ENCODE measurements around the gene ZNF451.

Gene ZNF451

GRCh38 chr6:57198926-57199636 is 109.1 kb downstream of the ZNF451 start:
- Histone ChIP-seq H3K4me1 (ENCODE audit: control insufficient read depth, insufficient read depth, low read length) (peaks cover 8% of the 10 kb centered on the region), H3K9ac (ENCODE audit: low read length) (no peak overlapping the region), H3K27me3 (ENCODE audit: control insufficient read depth, insufficient read depth, low read length) (no peaks in the 10 kb centered on the region), H3K4me3 (ENCODE audit: low read length) (no peak overlapping the region), H3K36me3 (ENCODE audit: control insufficient read depth, insufficient read depth, low read length) (no peaks in the 10 kb centered on the region), H3K27ac (ENCODE audit: low read depth, low read length) (peak overlapping the region; percentile 42)

- Histone ChIP-seq H3K9ac (ENCODE audit: low read length) (no peak overlapping the region), H3K27ac (ENCODE audit: low read depth, low read length) (no peak overlapping the region), H3K4me1 (ENCODE audit: control insufficient read depth, insufficient read depth, low read length) (peaks cover 15% of the 10 kb centered on the region), H3K4me3 (ENCODE audit: low read length) (no peak overlapping the region), H3K36me3 (ENCODE audit: control insufficient read depth, insufficient read depth, low read length) (peaks cover 3% of the 10 kb centered on the region), H3K27me3 (ENCODE audit: control insufficient read depth, insufficient read depth, low read length) (no peaks in the 10 kb centered on the region)
These were observed 111.7 kb downstream of the ZNF451 start for GRCh38 chr6:57201718-57202117.

GRCh38 chr6:57205550-57206328 is 115.8 kb downstream of the ZNF451 start:
- Histone ChIP-seq H3K27me3 (ENCODE audit: control insufficient read depth, insufficient read depth, low read length) (no peaks in the 10 kb centered on the region), H3K4me3 (ENCODE audit: low read length) (no peak overlapping the region), H3K27ac (ENCODE audit: low read depth, low read length) (peak overlapping the region; percentile 40), H3K4me1 (ENCODE audit: control insufficient read depth, insufficient read depth, low read length) (peaks cover 16% of the 10 kb centered on the region), H3K9ac (ENCODE audit: low read length) (no peak overlapping the region), H3K36me3 (ENCODE audit: control insufficient read depth, insufficient read depth, low read length) (peaks cover 3% of the 10 kb centered on the region)

GRCh38 chr6:57207141-57207540 is 117.2 kb downstream of the ZNF451 start:
- H3K4me3 ChIP-seq (ENCODE audit: low read length) = no peak overlapping the region
- peaks cover 22% of the 10 kb centered on the region for H3K4me1 ChIP-seq (ENCODE audit: control insufficient read depth, insufficient read depth, low read length)
- H3K27ac ChIP-seq (ENCODE audit: low read depth, low read length) = peak overlapping the region; percentile 12
- peaks cover 3% of the 10 kb centered on the region for H3K36me3 ChIP-seq (ENCODE audit: control insufficient read depth, insufficient read depth, low read length)
- no peaks in the 10 kb centered on the region for H3K27me3 ChIP-seq (ENCODE audit: control insufficient read depth, insufficient read depth, low read length)
- H3K9ac ChIP-seq (ENCODE audit: low read length) = no peak overlapping the region

- Histone ChIP-seq H3K27ac (ENCODE audit: low read depth, low read length) (no peak overlapping the region), H3K4me3 (ENCODE audit: low read length) (no peak overlapping the region), H3K36me3 (ENCODE audit: control insufficient read depth, insufficient read depth, low read length) (peaks cover 3% of the 10 kb centered on the region), H3K9ac (ENCODE audit: low read length) (no peak overlapping the region), H3K27me3 (ENCODE audit: control insufficient read depth, insufficient read depth, low read length) (no peaks in the 10 kb centered on the region), H3K4me1 (ENCODE audit: control insufficient read depth, insufficient read depth, low read length) (peaks cover 22% of the 10 kb centered on the region)
These were observed 117.9 kb downstream of the ZNF451 start for GRCh38 chr6:57207872-57208271.

GRCh38 chr6:57209030-57209429 is 119.0 kb downstream of the ZNF451 start:
- Histone ChIP-seq H3K4me1 (ENCODE audit: control insufficient read depth, insufficient read depth, low read length) (peaks cover 22% of the 10 kb centered on the region), H3K36me3 (ENCODE audit: control insufficient read depth, insufficient read depth, low read length) (peaks cover 3% of the 10 kb centered on the region), H3K27ac (ENCODE audit: low read depth, low read length) (peak overlapping the region; percentile 28), H3K4me3 (ENCODE audit: low read length) (no peak overlapping the region), H3K9ac (ENCODE audit: low read length) (no peak overlapping the region), H3K27me3 (ENCODE audit: control insufficient read depth, insufficient read depth, low read length) (no peaks in the 10 kb centered on the region)

GRCh38 chr6:57210060-57210459 is 120.1 kb downstream of the ZNF451 start:
- H3K27ac ChIP-seq (ENCODE audit: low read depth, low read length) = peak overlapping the region; percentile 18
- peaks cover 22% of the 10 kb centered on the region for H3K4me1 ChIP-seq (ENCODE audit: control insufficient read depth, insufficient read depth, low read length)
- H3K36me3 ChIP-seq (ENCODE audit: control insufficient read depth, insufficient read depth, low read length) = peaks cover 3% of the 10 kb centered on the region

GRCh38 chr6:57215260-57215659 is 125.3 kb downstream of the ZNF451 start:
- no peak overlapping the region for H3K9ac ChIP-seq (ENCODE audit: low read length)
- peaks cover 14% of the 10 kb centered on the region for H3K4me1 ChIP-seq (ENCODE audit: control insufficient read depth, insufficient read depth, low read length)
- no peak overlapping the region for H3K4me3 ChIP-seq (ENCODE audit: low read length)
- H3K27me3 ChIP-seq (ENCODE audit: control insufficient read depth, insufficient read depth, low read length) = no peaks in the 10 kb centered on the region
- H3K27ac ChIP-seq (ENCODE audit: low read depth, low read length) = no peak overlapping the region
- H3K36me3 ChIP-seq (ENCODE audit: control insufficient read depth, insufficient read depth, low read length) = no peaks in the 10 kb centered on the region

More at GRCh38 chr6:57210060-57210459, 120.1 kb downstream of the ZNF451 start:
- H3K27me3 ChIP-seq (ENCODE audit: control insufficient read depth, insufficient read depth, low read length) = no peaks in the 10 kb centered on the region
- no peak overlapping the region for H3K9ac ChIP-seq (ENCODE audit: low read length)
- no peak overlapping the region for H3K4me3 ChIP-seq (ENCODE audit: low read length)

GRCh38 chr6:57216235-57217101 is 126.5 kb downstream of the ZNF451 start:
- H3K4me3 ChIP-seq (ENCODE audit: low read length) = no peak overlapping the region
- H3K4me1 ChIP-seq (ENCODE audit: control insufficient read depth, insufficient read depth, low read length) = peaks cover 14% of the 10 kb centered on the region
- H3K36me3 ChIP-seq (ENCODE audit: control insufficient read depth, insufficient read depth, low read length) = no peaks in the 10 kb centered on the region
- no peaks in the 10 kb centered on the region for H3K27me3 ChIP-seq (ENCODE audit: control insufficient read depth, insufficient read depth, low read length)
- H3K27ac ChIP-seq (ENCODE audit: low read depth, low read length) = peak overlapping the region; percentile 75
- no peak overlapping the region for H3K9ac ChIP-seq (ENCODE audit: low read length)

- Histone ChIP-seq H3K4me1 (ENCODE audit: control insufficient read depth, insufficient read depth, low read length) (peaks cover 8% of the 10 kb centered on the region), H3K27ac (ENCODE audit: low read depth, low read length) (peak overlapping the region; percentile 75), H3K27me3 (ENCODE audit: control insufficient read depth, insufficient read depth, low read length) (no peaks in the 10 kb centered on the region), H3K4me3 (ENCODE audit: low read length) (no peak overlapping the region), H3K9ac (ENCODE audit: low read length) (no peak overlapping the region), H3K36me3 (ENCODE audit: control insufficient read depth, insufficient read depth, low read length) (no peaks in the 10 kb centered on the region)
These were observed 127.3 kb downstream of the ZNF451 start for GRCh38 chr6:57217270-57217669.
